ENCODE results near the gene ANKS1A.

The ANKS1A gene

DNA sequence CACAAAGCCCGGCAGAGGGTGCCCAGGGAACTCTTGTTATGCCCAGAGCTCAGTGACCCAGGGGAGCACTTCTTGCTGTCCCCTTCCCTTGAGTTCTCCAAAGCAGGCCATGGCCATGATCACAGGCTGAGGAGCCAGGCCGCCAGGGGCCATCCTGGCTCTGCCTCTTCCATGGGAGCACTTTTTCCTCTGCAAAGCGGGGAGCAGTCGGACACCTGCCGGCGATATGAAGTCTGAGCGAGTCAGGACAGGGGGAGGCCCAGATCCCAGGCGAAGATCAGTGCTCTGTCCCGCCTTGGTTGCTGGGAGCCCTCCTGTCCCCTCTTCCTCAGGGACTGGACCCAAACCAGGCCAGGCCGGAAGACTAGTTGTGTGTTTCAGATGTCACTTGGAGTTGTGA, 184.2 kb downstream of the ANKS1A start:
- DNase-seq = no peak

DNA sequence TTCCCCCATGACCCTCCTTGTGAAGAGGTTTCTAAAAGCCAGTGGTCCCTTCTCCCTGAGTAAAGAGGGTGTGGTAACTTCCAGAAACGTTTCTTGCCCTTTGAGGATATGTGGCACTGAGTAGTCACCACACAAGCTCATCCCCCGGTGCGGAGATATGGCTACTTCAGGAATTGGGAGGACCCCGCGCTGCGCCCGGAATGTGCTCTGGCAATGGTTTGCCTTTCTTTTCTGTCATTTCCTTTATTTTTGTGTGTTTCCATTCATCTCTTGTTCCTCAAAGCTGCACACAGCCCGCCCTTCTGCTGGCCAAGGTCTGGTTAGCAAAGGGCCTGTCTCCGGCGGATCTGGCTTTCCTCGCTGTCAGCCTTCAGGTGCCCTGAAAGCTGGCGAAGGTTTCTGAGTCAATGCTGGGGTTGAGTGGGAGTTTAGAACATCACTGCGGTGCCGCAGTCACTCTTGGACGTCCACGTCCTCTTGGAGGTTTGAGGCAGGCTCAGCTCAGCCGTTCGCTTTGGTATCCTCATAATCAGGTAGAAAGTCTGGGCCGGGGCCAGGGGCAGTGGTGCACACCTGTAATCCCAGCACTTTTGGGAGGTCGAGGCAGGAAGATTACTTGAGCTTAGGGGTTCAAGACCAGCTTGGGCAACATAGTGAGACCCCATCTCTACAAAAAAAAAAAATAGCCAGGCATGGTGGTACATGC, 184.9 kb downstream of the ANKS1A start:
- no peak for DNase-seq

DNA sequence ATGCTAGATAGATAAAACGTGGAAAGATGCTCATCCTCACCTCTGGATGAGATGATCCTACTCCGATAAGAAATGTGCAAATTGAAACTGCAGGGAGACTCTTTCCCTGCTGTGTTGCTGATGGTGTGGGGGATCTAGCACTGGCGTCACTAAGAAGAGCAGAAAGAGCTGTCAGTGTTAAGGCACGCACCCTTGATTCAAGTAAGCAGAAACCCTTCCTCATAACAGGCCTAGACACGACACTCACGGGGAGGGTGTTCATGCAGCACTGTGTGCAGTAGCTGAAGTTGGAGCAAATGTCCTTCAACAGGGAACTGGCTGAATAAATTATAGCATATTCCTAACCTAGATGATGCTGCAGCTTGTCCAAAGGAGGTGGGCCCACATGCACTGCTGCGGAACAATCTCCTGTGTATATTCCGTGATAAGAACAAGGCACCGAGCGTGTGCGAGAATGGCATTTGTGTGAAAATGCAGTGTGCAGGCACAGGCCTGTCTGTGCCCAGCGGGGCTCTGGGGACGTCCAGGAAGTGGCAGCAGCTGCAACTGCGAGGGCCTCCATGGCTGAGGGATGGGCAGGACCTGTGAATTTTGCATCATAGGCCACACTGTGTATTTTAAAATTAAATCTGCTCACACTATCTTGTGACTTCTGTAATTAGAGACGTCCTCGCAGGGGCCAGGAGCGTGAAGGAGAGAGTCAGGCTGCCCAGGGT, 188.1 kb downstream of the ANKS1A start:
- DNase-seq = no peak

DNA sequence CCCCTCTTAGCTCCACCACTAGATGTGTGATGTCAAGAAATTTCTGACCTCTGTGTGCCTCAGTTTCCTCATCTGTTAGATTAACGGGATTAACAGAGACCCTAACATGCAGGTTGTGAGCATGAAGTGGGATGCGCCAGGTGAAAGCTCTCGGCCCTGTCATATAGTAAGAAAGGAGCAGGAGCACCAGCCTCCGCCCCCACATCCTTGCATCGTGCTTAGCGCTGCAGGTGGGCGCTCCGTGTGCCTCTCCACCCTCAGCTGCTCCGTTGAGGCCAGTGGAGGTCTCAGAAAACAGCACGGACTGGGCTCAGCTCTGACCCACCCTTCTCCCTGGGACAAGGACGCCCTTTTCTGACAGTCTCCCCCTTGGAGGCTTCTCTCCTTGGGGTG, 188.7 kb downstream of the ANKS1A start:
- no peak for DNase-seq

DNA sequence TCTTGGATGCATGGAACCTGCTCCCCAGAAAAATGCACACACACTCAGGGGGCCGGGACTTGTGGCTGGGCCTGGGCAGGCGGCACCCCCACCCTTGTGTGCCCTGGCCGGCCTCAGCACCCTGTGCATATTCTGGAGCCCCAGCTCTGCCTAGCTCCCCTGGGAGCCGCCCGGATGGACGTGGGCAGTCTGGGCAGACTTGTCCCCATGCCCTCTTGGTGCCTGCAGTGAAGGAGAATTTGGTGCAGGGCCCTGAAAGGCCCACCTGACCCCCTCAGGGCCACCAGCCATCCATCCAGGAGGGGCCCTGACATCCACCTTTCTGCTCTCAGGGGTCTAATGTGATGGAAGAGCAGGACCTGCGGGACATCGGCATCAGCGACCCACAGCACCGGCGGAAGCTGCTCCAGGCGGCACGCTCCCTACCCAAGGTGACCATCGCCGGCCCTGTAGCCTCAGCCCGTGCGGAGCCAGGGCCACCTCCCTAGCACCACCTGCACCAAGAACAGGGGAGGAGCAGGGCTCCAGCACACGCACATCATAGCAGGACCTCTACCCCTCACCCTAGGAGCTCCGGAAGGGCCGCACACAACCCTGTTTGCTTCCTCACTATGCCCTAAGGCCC, 189.3 kb downstream of the ANKS1A start:
- no peak for DNase-seq

DNA sequence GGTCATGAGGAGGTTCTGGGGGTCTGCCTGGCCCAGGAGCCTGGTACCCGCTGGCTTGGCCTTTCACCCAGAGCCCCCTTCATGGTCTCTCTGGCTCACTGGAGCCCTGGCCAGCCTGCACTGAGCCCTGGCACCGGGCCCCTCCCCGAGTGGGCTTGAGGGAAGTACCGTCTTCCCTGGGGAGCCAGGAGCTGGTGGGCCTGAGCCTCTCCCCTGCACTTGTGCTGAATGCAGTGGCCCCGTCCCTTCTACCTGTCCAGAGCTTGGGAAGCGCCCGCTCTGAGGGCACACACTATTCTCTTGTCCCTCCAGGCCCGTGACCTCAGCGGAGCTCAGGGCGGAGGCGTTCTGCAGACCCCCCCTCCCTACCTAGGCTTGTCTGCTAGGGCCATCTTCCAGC, 189.8 kb downstream of the ANKS1A start:
- DNase-seq = no peak

DNA sequence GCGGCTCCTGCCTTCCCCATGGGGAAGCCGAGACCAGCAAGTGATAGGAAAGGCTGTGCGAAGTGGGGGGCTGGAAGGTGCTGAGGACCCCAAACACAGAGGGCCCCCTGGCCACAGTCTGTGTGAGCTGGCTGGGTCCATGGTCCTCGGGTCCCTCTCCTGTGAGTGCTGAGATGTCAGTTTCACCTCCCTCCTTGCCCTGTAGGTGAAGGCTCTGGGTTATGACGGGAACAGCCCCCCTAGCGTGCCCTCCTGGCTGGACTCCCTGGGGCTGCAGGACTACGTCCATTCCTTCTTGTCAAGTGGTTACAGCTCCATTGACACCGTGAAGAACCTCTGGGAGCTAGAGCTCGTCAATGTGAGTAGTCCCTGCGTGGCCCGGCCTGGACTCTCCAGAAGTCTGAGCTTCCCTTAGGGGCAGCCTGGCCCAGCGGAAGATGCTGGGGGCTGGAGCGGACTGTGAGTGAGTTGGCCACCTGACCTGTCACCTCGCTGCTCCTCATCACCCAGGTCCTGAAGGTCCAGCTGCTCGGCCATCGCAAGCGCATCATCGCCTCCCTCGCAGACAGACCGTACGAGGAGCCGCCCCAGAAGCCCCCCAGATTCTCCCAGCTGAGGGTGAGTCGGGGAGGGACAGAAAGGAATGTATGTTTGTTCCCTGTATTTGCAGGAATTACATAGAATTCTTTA, 190.4 kb downstream of the ANKS1A start:
- DNase-seq = no peak

DNA sequence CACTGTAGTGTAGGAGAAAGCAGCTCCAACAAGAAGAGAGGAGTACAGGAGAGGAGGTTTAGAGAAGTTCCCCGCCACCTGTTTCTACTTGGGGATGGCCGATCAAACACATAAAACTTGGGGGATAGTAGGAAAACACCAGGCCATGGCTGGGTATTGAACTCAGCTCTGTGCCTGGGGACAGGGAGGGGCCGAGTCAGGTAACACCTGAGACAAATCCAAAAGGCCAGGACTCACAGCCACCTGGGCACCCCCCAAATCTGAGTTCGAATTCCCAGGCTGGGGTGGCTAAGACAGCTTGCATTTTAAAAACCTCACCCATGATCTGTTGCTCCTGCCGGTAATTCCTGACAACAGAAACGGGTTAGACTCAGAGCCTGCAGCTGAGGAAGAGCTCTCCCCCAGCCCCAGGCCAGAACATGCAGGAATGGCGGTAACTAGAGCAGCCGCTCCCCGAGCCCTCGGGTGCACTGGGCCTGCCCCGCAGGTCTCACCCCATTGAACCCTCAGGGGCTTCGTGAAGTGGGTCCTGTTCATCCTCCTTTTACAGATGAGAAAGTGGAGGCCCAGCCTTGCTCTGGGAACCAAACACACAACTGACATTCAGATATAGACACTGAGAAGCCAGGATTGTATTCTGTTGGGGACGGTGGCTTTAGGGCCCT, 191.1 kb downstream of the ANKS1A start:
- DNase-seq = no peak

DNA sequence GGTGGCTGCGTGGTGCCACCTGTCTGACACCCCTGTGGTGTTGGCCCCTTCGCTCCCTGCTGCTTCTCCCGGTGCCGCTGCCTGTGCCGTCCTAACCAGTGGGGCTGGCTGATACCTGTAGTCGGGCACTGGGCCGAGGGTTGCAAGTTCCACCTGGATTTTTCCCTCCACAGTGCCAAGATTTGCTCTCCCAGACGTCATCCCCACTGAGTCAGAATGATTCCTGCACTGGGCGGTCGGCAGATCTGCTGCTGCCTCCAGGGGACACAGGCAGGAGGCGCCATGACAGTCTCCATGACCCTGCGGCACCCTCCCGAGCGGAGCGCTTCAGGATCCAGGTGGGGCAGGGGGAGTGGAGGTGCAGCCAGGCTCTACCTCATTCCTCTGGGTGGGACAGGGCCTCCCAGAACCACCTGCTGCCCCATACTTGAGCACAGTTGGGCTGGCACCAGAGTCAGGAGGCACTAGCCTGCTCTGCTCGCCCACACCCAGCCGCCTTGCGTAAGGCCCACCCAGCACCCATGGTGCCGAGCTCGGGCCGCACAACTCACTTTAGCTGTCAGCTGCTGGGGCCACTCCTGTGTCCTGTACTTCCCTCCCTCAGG, 191.9 kb downstream of the ANKS1A start:
- DNase-seq = no peak

DNA sequence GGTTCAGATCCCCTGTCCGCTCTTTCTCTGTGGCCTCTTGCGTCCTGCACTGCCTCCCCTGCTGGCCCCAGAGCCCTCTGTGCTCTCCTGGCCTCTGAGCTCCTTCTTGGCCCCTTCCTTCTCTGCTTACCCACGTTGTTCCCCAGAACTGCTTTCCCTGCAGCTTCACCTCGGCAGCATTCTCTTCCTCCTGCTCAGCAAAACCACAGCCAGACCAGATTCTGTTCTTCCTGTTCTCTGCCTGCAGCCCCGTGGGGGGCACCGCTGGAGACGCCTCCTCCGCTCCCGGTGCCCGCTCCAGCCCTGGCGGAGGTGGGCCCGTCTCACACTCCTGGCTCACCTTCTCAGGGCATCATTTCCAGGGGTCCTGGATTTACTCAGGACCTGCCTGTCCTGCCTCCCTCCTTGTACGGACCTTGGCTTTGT, 192.4 kb downstream of the ANKS1A start:
- DNase-seq = no peak

DNA sequence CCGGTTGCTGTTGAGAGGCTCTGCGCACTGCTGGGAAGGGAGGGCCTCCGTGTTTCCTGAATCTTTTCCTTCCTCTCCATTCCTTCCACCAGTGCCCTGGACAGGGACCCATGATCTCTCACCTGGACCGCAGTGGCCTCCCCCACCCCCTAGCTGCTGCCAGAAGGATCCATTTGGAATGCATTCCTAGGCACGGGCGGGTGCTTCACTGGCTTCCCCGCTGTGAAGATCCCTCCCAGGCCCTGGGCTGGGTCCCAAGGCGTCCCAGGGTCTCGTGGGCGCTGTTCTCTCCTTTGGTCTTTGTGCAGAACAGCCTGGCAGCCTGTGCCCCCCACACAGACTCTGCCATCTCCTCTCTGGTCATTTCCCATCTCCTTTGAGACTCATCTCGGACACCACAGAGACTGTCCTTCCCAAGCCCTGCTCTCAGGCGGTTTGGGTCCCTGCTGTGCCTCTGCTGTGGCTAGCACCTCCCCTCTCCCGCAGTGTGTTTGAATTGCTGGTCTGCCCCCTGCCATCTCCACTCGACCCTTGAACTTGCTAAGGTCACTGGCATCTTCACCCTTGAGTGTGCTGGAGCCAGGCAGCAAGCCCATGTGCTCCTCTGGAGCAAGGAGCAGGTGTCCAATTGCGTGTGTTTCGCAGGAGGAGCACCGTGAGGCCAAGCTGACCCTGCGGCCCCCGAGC, 193.1 kb downstream of the ANKS1A start:
- DNase-seq = no peak

DNA sequence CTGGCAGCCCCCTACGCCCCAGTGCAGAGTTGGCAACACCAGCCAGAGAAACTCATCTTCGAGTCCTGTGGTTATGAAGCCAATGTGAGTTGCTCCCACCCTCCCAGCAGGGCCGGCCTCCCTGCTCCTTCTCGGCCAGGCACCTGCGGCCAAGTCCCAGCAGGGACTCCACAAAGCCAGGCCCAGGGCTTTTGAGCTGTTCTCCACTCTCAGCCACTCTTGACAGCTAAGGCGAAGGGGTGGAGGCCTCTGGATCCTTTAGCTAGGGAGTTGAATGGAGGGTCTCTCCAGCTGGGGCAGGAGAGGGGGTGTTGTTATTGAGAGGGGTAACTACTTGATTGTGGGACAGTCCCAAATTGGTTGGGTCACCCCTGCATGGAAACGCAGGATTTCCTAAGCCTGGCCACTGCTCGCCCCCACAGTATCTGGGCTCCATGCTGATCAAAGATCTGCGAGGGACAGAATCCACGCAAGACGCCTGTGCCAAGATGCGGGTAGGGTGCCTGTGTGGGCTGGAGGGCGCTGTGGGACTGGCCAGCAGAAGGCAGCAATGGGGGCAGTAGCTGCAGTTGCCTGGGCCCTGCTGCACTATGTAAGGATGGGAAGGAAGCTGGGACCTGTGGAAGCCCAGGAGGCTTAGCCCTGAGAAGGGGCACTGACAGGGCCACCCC, 193.8 kb downstream of the ANKS1A start:
- DNase-seq = no peak

DNA sequence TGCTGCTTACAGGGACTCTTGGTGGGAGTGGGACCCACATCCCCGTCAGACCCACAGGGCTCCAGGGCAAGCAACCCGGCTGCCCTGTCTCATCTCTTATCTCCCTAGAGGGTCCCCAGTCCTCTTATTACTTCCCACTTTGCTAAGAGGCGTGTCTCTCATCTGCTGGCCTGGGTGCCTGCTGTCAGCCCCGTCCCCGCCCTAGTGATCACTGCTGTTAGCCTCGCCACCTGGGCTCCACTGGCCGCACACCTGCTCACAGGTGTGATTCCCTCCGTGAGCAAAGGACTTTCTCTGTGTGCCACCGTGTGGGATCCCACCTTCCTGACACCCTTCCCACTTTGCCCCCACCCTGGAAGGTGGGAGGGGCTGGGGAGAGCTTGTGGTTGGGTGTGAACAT, 194.5 kb downstream of the ANKS1A start:
- DNase-seq = peak; percentile 25

DNA sequence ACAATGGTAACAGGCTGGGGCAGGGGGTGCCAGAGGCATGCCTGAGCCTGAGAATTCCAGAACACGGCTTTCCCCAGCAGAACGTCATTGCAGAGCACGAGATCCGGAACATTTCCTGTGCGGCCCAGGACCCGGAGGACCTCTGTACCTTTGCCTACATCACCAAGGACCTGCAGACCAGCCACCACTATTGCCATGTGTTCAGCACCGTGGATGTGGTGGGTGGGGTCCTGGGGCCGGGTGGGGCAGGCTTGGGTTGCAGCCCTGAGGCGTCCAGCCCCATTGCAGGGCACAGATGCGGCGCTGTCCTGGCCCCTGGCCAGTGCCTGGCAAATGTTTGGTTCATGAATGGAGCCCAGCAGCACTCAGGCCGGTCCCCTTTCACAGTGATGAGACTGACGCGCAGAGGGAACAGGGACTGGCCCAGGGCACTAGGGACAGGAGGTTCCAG, 195.0 kb downstream of the ANKS1A start:
- peak; percentile 26 for DNase-seq

DNA sequence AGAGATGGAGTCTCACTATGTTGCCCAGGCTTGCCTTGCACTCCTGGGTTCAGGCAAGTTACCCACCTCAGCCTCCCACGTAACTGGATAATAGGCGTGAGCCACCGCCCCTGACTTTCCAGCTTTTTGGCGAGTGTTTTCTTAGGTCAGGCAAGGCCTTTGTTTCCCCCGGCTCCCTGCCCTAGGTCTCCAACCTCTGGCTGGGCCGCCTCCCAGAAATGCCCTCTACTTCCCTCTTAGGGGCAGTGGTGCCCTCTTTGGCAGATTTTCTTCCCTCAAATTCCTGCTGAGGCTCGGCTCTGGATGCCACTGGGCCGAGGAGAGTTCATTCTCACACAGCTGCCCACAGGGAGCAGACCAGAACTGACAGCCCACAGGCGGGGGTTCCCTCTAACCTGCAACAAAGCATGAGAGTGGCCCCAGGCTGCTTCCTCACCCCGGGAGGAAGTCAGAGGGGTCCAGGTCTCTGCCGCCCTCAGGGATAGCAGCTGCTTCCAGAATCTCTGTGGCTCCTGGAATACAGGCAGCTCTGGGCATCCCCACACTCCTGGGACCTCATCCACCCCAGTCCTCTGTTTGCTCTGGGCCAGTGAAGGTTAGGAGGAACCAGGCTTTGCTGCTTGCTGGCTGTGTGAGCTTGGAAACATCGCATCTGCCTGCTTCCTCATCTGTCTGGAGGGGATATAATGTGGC, 195.6 kb downstream of the ANKS1A start:
- peak; percentile 15 for DNase-seq

DNA sequence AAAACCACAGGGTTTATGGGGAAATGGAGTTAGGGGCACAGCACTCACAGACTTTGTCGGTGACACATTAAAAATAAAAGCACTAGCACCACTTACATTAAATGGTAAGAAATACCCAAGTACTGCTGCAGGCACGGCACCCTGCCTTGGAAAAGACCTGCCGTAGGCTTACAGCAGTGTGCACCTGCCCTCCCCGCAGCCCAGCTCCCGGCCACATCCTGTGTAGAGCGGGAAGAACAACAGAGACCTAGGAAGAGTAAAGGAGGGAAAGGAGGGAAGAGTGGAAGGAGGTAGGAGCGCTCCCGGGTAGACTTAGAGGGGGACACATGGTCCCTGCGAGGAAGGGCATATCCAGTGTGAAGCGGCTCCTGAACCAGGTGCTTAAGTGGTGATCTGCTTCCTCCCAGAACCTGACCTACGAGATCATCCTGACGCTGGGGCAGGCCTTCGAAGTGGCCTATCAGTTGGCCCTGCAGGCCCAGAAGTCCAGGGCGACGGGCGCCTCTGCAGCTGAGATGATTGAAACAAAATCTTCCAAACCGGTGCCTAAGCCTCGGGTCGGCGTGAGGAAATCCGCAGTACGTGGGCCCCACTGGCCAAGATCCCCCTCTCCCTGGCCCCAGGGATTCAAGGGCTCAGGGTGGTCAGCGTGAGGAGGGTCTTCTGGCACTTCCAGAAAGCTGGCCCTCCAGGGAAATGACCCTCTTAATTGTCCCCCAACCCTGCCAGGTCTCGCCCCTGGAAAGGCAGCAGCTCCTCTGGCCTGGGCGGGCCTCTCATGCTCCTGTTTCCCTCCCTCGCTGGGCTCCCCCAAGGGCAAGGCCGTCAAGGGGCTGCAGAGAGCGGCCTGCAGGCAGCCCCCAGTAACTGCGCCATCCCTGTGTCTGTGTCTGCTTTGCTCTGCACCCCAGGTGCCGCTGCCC, 196.6 kb downstream of the ANKS1A start:
- DNase-seq = no peak

DNA sequence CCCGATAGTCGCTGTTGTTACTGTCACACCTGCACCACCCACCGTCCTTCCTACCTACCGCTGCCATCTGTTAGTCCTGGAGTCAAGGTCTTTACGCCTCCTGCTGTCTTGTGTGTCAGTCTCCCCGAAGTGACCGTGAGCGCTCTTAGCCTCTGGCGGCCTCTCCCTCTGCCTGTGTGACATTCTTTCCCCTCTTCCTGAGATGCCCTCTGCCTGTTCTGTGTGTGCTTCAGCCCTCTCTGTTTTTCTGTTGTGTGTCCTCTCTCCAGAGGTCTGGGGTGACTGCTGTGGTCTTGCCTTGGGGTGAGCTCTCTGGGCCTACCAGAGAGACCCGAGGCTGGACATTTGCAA, 197.2 kb downstream of the ANKS1A start:
- DNase-seq = no peak

DNA sequence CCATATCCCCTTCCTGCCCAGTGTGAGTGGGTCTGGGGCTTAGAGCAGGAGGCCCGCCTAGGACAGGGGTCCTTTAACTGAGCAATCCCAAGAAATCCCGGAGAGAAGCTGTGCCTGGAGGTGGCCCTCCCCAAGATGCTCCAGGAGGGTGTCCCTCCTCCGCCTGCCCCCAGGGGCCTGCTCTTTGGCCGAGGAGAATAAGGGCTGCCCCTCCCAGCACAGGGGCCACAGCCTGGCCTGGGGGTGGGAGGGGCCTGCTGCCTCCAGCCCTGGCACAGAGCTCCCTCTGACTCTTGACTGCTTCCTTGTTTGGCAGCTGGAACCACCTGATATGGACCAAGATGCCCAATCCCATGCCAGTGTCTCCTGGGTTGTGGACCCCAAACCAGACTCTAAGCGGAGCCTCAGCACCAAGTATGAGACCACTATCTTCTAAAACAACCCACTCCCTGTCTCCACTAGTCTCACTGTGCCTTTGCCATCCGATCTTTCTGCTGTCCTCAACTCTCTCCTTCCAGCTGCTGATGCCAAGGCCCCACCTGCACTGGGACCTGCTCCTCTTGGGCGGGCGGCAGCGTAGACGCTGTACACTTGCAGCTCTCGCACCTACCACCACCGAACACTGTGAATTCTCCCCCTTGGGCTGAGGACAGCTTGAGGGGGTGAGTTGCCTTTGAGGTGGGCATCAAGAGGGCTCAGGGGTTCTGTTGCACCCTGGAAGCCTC, 197.7 kb downstream of the ANKS1A start:
- no peak for DNase-seq

Measured in activated CD4-positive, CD25-positive, alpha-beta regulatory T cell treated with anti-CD3 and anti-CD28 coated beads, Interleukin-2, amount 50 U/mL, for 72 hours (primary cell).